Trophoblast cell (in vitro differentiated cells and primary cell): ENCODE results near the gene IFT27.

Experiments
- DNase-seq, 2 donors: peaks; one replicate each; pipeline ENCODE4 v3.0.0-alpha.2; 2016
- H2AFZ ChIP-seq: 2 replicates; pipeline ENCODE4 v1.6.1; 2013; ENCODE audit warnings: low read length, moderate library complexity, mild to moderate bottlenecking; ENCODE audit not compliant: insufficient read depth, poor library complexity
- H2AK5ac ChIP-seq: 2 replicates; pipeline ENCODE4 v1.6.1; 2013; ENCODE audit warnings: mild to moderate bottlenecking, low read length
- H2BK120ac ChIP-seq: 2 replicates; pipeline ENCODE4 v1.6.1; 2013; ENCODE audit warnings: low read length, mild to moderate bottlenecking, moderate library complexity; ENCODE audit not compliant: insufficient read depth, poor library complexity
- H2BK12ac ChIP-seq: 2 replicates; pipeline ENCODE4 v1.6.1; 2013; ENCODE audit warnings: mild to moderate bottlenecking, low read length, moderate library complexity
- H2BK5ac ChIP-seq: 2 replicates; pipeline ENCODE4 v1.6.1; 2013; ENCODE audit warnings: low read length, low read depth, moderate library complexity, mild to moderate bottlenecking; ENCODE audit not compliant: poor library complexity
- H3K14ac ChIP-seq: 2 replicates; pipeline ENCODE4 v1.6.1; 2013; ENCODE audit warnings: mild to moderate bottlenecking, low read length
- H3K18ac ChIP-seq: 2 replicates; pipeline ENCODE4 v1.6.1; 2013; ENCODE audit warnings: mild to moderate bottlenecking, low read length
- H3K23ac ChIP-seq: 2 replicates; pipeline ENCODE4 v1.6.1; 2013; ENCODE audit warnings: low read length
- H3K27ac ChIP-seq: 2 replicates; pipeline ENCODE4 v1.5.1; 2013; ENCODE audit warnings: low read depth, mild to moderate bottlenecking, inconsistent platforms, low read length, moderate library complexity
- H3K27me3 ChIP-seq: 2 replicates; pipeline ENCODE4 v1.6.1; 2013; ENCODE audit warnings: inconsistent platforms, mild to moderate bottlenecking, low read length, moderate library complexity; ENCODE audit not compliant: insufficient read depth
- H3K36me3 ChIP-seq, 2 experiments: 1 replicate in 1 of 2; 2 replicates in 1 of 2; pipeline ENCODE4 v1.6.1; 2013; ENCODE audit warnings: low read length in 2 of 2, mild to moderate bottlenecking in 2 of 2, moderate library complexity in 1 of 2; ENCODE audit not compliant: insufficient read depth in 2 of 2, control insufficient read depth in 1 of 2
- H3K4ac ChIP-seq: 2 replicates; pipeline ENCODE4 v1.6.1; 2013; ENCODE audit warnings: low read depth, mild to moderate bottlenecking, low read length, moderate library complexity
- H3K4me1 ChIP-seq, 2 experiments: 1 replicate in 1 of 2; 2 replicates in 1 of 2; pipeline ENCODE4 v1.6.1; 2013; ENCODE audit warnings: low read length in 2 of 2, mild to moderate bottlenecking in 2 of 2, moderate library complexity in 1 of 2; ENCODE audit not compliant: insufficient read depth in 2 of 2, control insufficient read depth in 1 of 2
- H3K4me2 ChIP-seq: 2 replicates; pipeline ENCODE4 v1.6.1; 2013; ENCODE audit warnings: inconsistent platforms, mild to moderate bottlenecking, low read length, moderate library complexity
- H3K4me3 ChIP-seq: 2 replicates; pipeline ENCODE4 v1.5.1; 2013; ENCODE audit warnings: mild to moderate bottlenecking, low read depth, low read length, inconsistent platforms
- H3K79me1 ChIP-seq: one replicate; pipeline ENCODE4 v1.6.1; 2013; ENCODE audit warnings: low read length
- H3K79me2 ChIP-seq: 2 replicates; pipeline ENCODE4 v1.6.1; 2013; ENCODE audit warnings: low read length, mild to moderate bottlenecking; ENCODE audit not compliant: control insufficient read depth, insufficient read depth, poor library complexity
- H3K9ac ChIP-seq: 2 replicates; pipeline ENCODE4 v1.6.1; 2013; ENCODE audit warnings: mild to moderate bottlenecking, low read length
- H3K9me3 ChIP-seq: 2 replicates; pipeline ENCODE4 v1.6.1; 2013; ENCODE audit warnings: low read depth, mild to moderate bottlenecking, control low read depth, inconsistent platforms, low read length; ENCODE audit not compliant: insufficient read depth
- H4K12ac ChIP-seq: 2 replicates; pipeline ENCODE4 v1.6.1; 2013; ENCODE audit warnings: low read depth, mild to moderate bottlenecking, low read length, moderate library complexity
- H4K8ac ChIP-seq: 2 replicates; pipeline ENCODE4 v1.6.1; 2013; ENCODE audit warnings: low read depth, mild to moderate bottlenecking, low read length, moderate library complexity
- H4K91ac ChIP-seq: one replicate; pipeline ENCODE4 v1.6.1; 2013; ENCODE audit warnings: low read depth, mild to moderate bottlenecking, low read length, moderate library complexity
- WGBS: extraction: QIAGEN DNeasy Blood & Tissue Kit; methylation state at CpG from one replicate; pipeline ENCODE4 v1.1.7; 2013; ENCODE audit warnings: missing lambda C conversion rate; ENCODE audit not compliant: insufficient read length, insufficient coverage; ENCODE audit errors: extremely low coverage; 5-methylcytosine and 5-hydroxymethylcytosine counted together

The IFT27 gene

DNA sequence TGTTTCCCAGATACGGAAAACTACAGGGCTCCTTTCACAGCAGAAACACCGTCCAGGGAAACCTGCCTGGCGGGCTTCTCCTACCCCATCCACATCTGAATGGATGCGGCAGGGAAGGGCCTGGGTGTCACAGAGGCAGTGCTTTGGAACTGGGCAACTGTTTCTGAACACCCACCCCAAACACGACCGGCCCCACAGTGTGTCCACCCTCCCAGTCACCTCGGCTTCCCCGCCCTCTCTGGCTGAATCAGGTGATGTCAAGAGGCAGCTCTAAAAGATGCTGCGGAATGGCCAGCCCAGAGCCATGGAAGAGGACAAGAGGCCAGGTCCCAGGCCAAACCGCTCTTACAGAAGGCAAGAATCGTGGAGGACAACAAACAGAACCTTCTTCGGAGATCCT is 22.0 kb downstream of the IFT27 start:
- no peak overlapping the region for H3K4me2 ChIP-seq
- peaks cover 1% of the 10 kb centered on the region for H3K9me3 ChIP-seq
- H2AFZ ChIP-seq: no peak overlapping the region
- no peak overlapping the region for H2BK120ac ChIP-seq
- H2AK5ac ChIP-seq: no peak overlapping the region
- no peak overlapping the region for H4K12ac ChIP-seq
- no peaks in the 10 kb centered on the region for H3K27me3 ChIP-seq
- H3K79me2 ChIP-seq: no peaks in the 10 kb centered on the region
- H3K4me1 ChIP-seq: no peaks in the 10 kb centered on the region
- H3K27ac ChIP-seq: no peak overlapping the region
- H2BK5ac ChIP-seq: no peak overlapping the region
- H3K4ac ChIP-seq: no peak overlapping the region
- H3K23ac ChIP-seq: no peak overlapping the region
- no peaks in the 10 kb centered on the region for H3K36me3 ChIP-seq
- no peak overlapping the region for H4K91ac ChIP-seq
- DNase-seq: no peak
- H3K4me3 ChIP-seq: no peak overlapping the region
- H4K8ac ChIP-seq: no peak overlapping the region
- H3K18ac ChIP-seq: no peak overlapping the region
- WGBS: no CpG with 5 or more reads among the region's 12 CpGs
- H3K9ac ChIP-seq: no peak overlapping the region
- no peak overlapping the region for H2BK12ac ChIP-seq
- H3K14ac ChIP-seq: no peak overlapping the region
- no peaks in the 10 kb centered on the region for H3K79me1 ChIP-seq

GRCh38 chr22:36753120-36753802 is 22.7 kb downstream of the IFT27 start:
- Histone ChIP-seq H3K14ac (no peak overlapping the region), H3K23ac (no peak overlapping the region), H2BK120ac (no peak overlapping the region), H4K91ac (no peak overlapping the region), H3K18ac (no peak overlapping the region), H2AFZ (no peak overlapping the region), H3K9me3 (peaks cover 1% of the 10 kb centered on the region), H3K79me2 (no peaks in the 10 kb centered on the region), H3K27ac (no peak overlapping the region), H4K12ac (no peak overlapping the region), H3K27me3 (no peaks in the 10 kb centered on the region), H3K4me3 (no peak overlapping the region), H3K4me2 (no peak overlapping the region), H2BK5ac (no peak overlapping the region), H4K8ac (no peak overlapping the region), H3K79me1 (no peaks in the 10 kb centered on the region), H3K9ac (no peak overlapping the region), H2BK12ac (no peak overlapping the region), H3K36me3 (no peaks in the 10 kb centered on the region), H3K4me1 (no peaks in the 10 kb centered on the region), H2AK5ac (no peak overlapping the region), H3K4ac (no peak overlapping the region)
- WGBS: no CpG with 5 or more reads among the region's 4 CpGs
- DNase-seq: peak; percentile 20 to 25

- Histone ChIP-seq H2AK5ac (no peak overlapping the region), H2BK12ac (no peak overlapping the region), H3K27ac (no peak overlapping the region), H3K23ac (no peak overlapping the region), H3K79me2 (no peaks in the 10 kb centered on the region), H4K12ac (no peak overlapping the region), H3K4me3 (peak overlapping the region; percentile 26), H2BK120ac (no peak overlapping the region), H2AFZ (no peak overlapping the region), H3K4ac (no peak overlapping the region), H3K4me1 (no peaks in the 10 kb centered on the region), H3K36me3 (no peaks in the 10 kb centered on the region), H4K8ac (no peak overlapping the region), H3K4me2 (no peak overlapping the region), H3K9me3 (peaks cover 2% of the 10 kb centered on the region), H3K18ac (no peak overlapping the region), H4K91ac (no peak overlapping the region), H3K14ac (no peak overlapping the region), H3K27me3 (no peaks in the 10 kb centered on the region), H2BK5ac (no peak overlapping the region), H3K79me1 (no peaks in the 10 kb centered on the region), H3K9ac (no peak overlapping the region)
- no peak for DNase-seq
- 100% methylated on average over 1 of the region's 11 CpGs for WGBS
These were observed 29.4 kb downstream of the IFT27 start for GRCh38 chr22:36746375-36746970.

GRCh38 chr22:36745301-36745995 is 30.5 kb downstream of the IFT27 start:
- Histone ChIP-seq H3K79me2 (no peaks in the 10 kb centered on the region), H3K4me1 (no peaks in the 10 kb centered on the region), H2BK5ac (no peak overlapping the region), H3K27me3 (no peaks in the 10 kb centered on the region), H2AFZ (no peak overlapping the region), H4K91ac (no peak overlapping the region), H3K4me3 (no peak overlapping the region), H3K9me3 (peaks cover 2% of the 10 kb centered on the region), H3K4ac (no peak overlapping the region), H3K36me3 (no peaks in the 10 kb centered on the region), H2BK12ac (no peak overlapping the region), H2BK120ac (no peak overlapping the region), H4K8ac (no peak overlapping the region), H3K18ac (no peak overlapping the region), H4K12ac (no peak overlapping the region), H3K9ac (no peak overlapping the region), H3K79me1 (no peaks in the 10 kb centered on the region), H3K27ac (no peak overlapping the region), H2AK5ac (no peak overlapping the region), H3K4me2 (no peak overlapping the region), H3K14ac (no peak overlapping the region), H3K23ac (no peak overlapping the region)
- DNase-seq: no peak
- no CpG with 5 or more reads among the region's 8 CpGs for WGBS
